GM10266 (cell line): ENCODE measurements around the gene SPRYD7.
A peak's percentile ranks its signal among the peaks of the same experiment; 100 is the strongest.
"Not testable (repeated sequence)": the region's sequence is repeated elsewhere in the genome, so short reads cannot be mapped to it uniquely, and the experiment has no call there.

Experiments used
- DNase-seq: peaks from one replicate; pipeline ENCODE4 v3.0.0; 2012; ENCODE audit errors: extremely low spot score
- TF ChIP-seq, protein P1 (sequence below): IDR thresholded peaks from 2 replicates; pipeline ENCODE4 v1.5.1; 2012; ENCODE audit warnings: mild to moderate bottlenecking, low read depth; ENCODE audit not compliant: control insufficient read depth, insufficient read depth; ENCODE audit errors: missing control alignments

Gene SPRYD7

DNA sequence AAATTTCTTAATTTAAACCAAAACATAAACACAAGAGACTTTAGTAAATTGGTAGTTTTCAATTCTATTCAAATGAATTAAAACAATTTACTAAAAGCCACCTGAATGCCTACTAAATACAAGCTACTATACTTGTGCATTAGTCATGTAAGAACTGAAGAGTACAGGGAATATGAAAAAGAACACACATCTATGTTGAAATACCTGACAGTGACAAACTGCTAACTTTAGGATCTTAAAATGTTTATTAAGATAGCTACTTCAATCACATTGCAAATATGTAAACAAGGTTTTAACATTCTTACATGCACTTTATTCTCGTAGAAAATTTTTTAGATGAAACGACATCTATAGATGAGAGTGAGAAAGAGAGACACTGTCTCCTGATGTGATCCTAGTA is 4.1 kb downstream of the SPRYD7 start:
- TF ChIP-seq, protein P1, sequence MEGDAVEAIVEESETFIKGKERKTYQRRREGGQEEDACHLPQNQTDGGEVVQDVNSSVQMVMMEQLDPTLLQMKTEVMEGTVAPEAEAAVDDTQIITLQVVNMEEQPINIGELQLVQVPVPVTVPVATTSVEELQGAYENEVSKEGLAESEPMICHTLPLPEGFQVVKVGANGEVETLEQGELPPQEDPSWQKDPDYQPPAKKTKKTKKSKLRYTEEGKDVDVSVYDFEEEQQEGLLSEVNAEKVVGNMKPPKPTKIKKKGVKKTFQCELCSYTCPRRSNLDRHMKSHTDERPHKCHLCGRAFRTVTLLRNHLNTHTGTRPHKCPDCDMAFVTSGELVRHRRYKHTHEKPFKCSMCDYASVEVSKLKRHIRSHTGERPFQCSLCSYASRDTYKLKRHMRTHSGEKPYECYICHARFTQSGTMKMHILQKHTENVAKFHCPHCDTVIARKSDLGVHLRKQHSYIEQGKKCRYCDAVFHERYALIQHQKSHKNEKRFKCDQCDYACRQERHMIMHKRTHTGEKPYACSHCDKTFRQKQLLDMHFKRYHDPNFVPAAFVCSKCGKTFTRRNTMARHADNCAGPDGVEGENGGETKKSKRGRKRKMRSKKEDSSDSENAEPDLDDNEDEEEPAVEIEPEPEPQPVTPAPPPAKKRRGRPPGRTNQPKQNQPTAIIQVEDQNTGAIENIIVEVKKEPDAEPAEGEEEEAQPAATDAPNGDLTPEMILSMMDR = no peak
- DNase-seq = no peak

DNA sequence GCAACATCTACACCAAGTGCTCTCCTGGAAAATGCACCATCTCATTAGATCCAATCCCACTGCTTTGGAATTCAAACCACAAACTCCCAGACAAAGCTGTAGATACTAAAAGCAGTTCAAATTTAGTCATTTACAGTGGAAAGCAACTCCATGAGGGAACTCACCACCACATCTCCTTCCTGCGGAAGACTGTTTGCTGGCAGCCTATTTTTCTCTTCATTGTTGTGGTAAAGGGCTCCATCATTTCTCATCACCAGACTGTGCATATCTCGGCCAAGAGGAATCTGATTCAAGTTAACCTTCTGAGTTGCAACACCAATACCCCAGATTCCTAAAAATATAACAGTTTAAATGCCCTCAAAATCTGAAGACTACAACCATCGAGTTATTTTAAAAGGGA is 8.4 kb downstream of the SPRYD7 start:
- TF ChIP-seq, protein P1 = no peak
- DNase-seq = no peak

DNA sequence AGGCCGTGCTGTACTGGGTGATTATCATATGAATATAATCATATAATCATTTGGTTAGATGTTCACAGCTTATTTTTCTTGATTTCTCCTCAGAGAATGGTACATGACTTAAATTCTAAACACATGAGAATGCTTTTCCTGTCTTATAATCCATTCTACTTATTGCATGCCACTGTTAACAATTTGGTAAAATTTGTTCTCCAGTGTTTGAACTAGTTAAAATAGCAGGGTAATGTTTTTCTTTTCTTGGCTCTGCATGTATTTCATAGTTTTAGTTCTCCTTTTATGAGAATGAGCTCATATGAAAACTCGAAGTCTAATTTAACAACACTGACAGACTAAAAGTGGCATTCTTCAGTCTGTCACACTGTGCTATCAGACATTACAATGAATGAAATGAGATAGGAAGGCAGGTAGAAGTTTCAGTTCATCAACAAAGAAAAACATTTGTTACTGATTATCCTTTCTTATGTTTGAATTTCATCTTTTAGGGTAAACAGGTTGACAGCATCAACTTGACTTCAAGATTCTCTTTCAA is 10.2 kb downstream of the SPRYD7 start:
- DNase-seq = peak; percentile 46
- TF ChIP-seq, protein P1 = no peak

DNA sequence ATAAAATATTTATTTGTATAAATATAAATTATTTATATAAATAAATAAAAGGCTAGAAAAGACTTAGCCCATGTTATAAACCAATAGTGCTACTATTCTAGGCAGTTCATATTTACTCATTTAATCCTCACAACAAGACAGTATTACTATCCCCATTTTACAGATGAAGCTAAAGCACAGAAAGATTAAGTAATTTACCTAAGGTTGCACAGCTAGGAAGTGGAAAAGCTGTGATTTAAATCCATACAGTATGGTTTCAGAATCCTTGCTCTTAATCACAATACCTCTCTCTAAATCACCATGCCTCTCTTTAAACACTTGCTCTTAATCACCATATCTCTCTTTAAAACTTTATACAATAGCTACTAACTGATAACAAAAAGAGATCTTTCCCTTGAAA is 13.8 kb downstream of the SPRYD7 start:
- no peak for DNase-seq

DNA sequence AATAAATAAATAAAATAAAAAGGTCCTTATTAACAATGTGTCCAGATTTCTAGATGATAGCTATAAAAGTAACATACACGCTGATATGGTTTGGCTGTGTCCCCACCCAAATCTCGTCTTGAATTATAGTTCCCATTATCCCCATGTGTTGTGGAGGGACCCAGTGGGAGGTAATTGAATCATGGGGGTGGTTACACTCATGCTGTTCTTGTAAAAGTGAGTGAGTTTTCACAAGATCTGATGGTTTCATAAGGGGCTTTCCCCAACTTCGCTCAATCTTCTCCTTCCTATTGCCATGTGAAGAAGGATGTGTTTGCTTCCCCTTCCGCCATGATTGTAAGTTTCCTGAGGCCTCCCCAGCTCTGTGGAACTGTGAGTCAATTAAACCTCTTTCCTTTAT is 15.2 kb downstream of the SPRYD7 start:
- DNase-seq = not testable (repeated sequence)

More for the DNA sequence above, 13.8 kb downstream of the SPRYD7 start:
- TF ChIP-seq, protein P1 = no peak

DNA sequence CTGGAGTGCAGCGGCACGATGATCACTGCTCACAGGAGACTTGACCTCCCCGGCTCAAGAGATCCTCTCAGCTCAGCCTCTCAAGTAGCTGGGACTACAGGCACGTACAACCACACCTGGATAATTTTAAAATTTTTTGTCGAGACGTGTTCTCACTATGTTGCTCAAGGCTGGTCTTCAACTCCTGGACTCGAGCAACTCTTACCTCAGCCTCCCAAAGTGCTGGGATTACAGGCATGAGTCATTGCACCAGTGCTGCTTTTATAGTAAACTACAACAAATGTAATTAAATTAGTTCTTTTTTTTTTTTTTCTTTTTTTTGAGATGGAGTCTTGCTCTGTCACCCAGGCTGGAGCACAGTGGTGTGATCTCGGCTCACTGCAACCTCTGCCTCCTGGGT is 18.0 kb downstream of the SPRYD7 start:
- not testable (repeated sequence) for DNase-seq

DNA sequence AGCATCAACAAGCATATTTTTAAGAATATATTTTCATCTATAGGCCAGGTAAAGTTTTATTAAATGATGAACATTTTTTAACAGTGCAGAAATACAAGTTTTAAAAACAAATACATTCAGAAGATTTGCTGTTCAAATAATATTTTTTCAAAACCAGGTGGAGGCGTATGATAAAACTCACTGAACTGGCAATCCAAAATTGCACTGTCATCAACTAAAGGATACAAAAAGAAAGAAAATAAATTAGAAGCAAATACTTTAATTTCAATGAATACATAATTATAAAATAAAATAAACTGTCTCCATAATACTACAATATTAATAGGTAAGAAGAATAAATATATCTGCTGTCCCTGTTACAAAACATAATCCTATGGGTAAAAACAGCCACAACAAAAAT is 21.2 kb downstream of the SPRYD7 start:
- TF ChIP-seq, protein P1 = no peak

DNA sequence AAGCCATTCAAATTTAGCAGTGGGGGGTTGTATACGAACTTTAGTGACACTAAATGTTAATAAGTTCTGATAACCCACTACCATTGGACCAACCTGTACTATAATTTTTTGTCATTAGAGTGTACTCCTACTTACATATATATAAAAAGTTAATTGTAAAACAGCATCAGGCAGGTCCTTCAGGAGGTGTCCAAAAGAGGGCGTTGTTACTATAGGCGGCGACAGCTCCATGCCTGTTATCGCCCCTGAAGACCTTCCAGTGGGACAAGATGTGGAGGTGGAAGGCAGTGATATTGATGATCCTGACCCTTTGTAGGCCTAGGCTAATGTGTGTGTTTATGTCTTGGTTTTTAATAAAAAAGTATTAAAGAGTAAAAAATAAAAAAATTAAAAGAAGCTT is 27.5 kb downstream of the SPRYD7 start:
- DNase-seq = no peak

More for the DNA sequence above, 21.2 kb downstream of the SPRYD7 start:
- no peak for DNase-seq

More for the DNA sequence above, 27.5 kb downstream of the SPRYD7 start:
- TF ChIP-seq, protein P1 = peak; percentile 1
